ENCODE data around the gene KCNN3.

The KCNN3 gene

GRCh38 chr1:154841384-154841783, 28.7 kb downstream of the KCNN3 start:
- no peak overlapping the region for H3K27ac ChIP-seq

GRCh38 chr1:154840269-154841176, 29.6 kb downstream of the KCNN3 start:
- Histone ChIP-seq H3K4me3 (no peak overlapping the region), H3K27ac (no peak overlapping the region)
- TF ChIP-seq CTCF (IDR thresholded peaks at IDR 0.05) = no peak
- DNase-seq (ENCODE audit: low spot score) = no peak

More at GRCh38 chr1:154841384-154841783, 28.7 kb downstream of the KCNN3 start:
- DNase-seq (ENCODE audit: low spot score) = no peak
- H3K4me3 ChIP-seq = no peak overlapping the region
- no peak for TF ChIP-seq CTCF (IDR thresholded peaks at IDR 0.05)

- Histone ChIP-seq H3K4me3 (no peak overlapping the region), H3K27ac (no peak overlapping the region)
- no peak for TF ChIP-seq CTCF (IDR thresholded peaks at IDR 0.05)
- DNase-seq (ENCODE audit: low spot score) = no peak
These were observed 30.4 kb downstream of the KCNN3 start for GRCh38 chr1:154839691-154840090.

GRCh38 chr1:154838988-154839387, 31.1 kb downstream of the KCNN3 start:
- DNase-seq (ENCODE audit: low spot score) = no peak
- Histone ChIP-seq H3K27ac (no peak overlapping the region), H3K4me3 (no peak overlapping the region)
- no peak for TF ChIP-seq CTCF (IDR thresholded peaks at IDR 0.05)

- H3K4me3 ChIP-seq = no peak overlapping the region
- TF ChIP-seq CTCF (IDR thresholded peaks at IDR 0.05) = no peak
- no peak overlapping the region for H3K27ac ChIP-seq
- DNase-seq (ENCODE audit: low spot score) = no peak
These were observed 31.6 kb downstream of the KCNN3 start for GRCh38 chr1:154838461-154838860.

- no peak for TF ChIP-seq CTCF (IDR thresholded peaks at IDR 0.05)
- no peak for DNase-seq (ENCODE audit: low spot score)
- Histone ChIP-seq H3K4me3 (no peak overlapping the region), H3K27ac (no peak overlapping the region)
These were observed 32.4 kb downstream of the KCNN3 start for GRCh38 chr1:154837672-154838171.
